C4-2B (cell line): ENCODE data around the gene ZNF579.

Source experiments
- CTCF ChIP-seq: fragments of 450-650 bp; conservative IDR thresholded peaks from 2 replicates; pipeline ENCODE4 v1.5.1; 2017; ENCODE audit warnings: mild to moderate bottlenecking
- ZFX ChIP-seq: fragments of 450-650 bp; IDR thresholded peaks from 2 replicates; pipeline ENCODE4 v1.6.1; 2017

- TF ChIP-seq CTCF (no peak), ZFX (no peak)
Observed at GRCh38 chr19:55605207-55605636, 24.6 kb upstream of the ZNF579 start.
